VCaP (cell line): ENCODE results near the gene CHST12.

ENCODE experiments used
- H3K27ac ChIP-seq: fragments of 450-650 bp; 2 replicates; pipeline ENCODE4 v1.5.1; 2017
- CTCF ChIP-seq: fragments of 450-650 bp; conservative IDR thresholded peaks from 2 replicates; pipeline ENCODE4 v1.5.1; 2017; ENCODE audit warnings: mild to moderate bottlenecking, moderate library complexity

The CHST12 gene

GRCh38 chr7:2358968-2359527 is 44.4 kb upstream of the CHST12 start:
- TF ChIP-seq CTCF: no peak

GRCh38 chr7:2359610-2360009 is 43.8 kb upstream of the CHST12 start:
- TF ChIP-seq CTCF: no peak
- H3K27ac ChIP-seq: no peak overlapping the region

More at GRCh38 chr7:2358968-2359527, 44.4 kb upstream of the CHST12 start:
- peak overlapping the region; percentile 9; the same call in 1 of the 2 replicates for H3K27ac ChIP-seq

- no peak overlapping the region for H3K27ac ChIP-seq
- TF ChIP-seq CTCF: no peak
Observed at GRCh38 chr7:2360796-2361195, 42.6 kb upstream of the CHST12 start.

- H3K27ac ChIP-seq: no peak overlapping the region
- TF ChIP-seq CTCF: no peak
Observed at GRCh38 chr7:2362385-2363088, 40.9 kb upstream of the CHST12 start.

GRCh38 chr7:2369139-2369538 is 34.3 kb upstream of the CHST12 start:
- H3K27ac ChIP-seq: no peak overlapping the region
- TF ChIP-seq CTCF: no peak

GRCh38 chr7:2371329-2371728 is 32.1 kb upstream of the CHST12 start:
- TF ChIP-seq CTCF: no peak
- no peak overlapping the region for H3K27ac ChIP-seq

GRCh38 chr7:2372724-2373123 is 30.7 kb upstream of the CHST12 start:
- no peak overlapping the region for H3K27ac ChIP-seq
- TF ChIP-seq CTCF: no peak
